HG02588 (cell line): ENCODE data around the gene GIPC2.
"Not testable (repeated sequence)": the region's sequence is repeated elsewhere in the genome, so short reads cannot be mapped to it uniquely, and the experiment has no call there.

Source experiments
- ATAC-seq: cut with Tn5 transposase; IDR thresholded peaks from one replicate; pipeline ENCODE4 v1.9.1; 2021; ENCODE audit warnings: mild to moderate bottlenecking, moderate library complexity; ENCODE audit not compliant: unreplicated experiment

Gene GIPC2, protein sequence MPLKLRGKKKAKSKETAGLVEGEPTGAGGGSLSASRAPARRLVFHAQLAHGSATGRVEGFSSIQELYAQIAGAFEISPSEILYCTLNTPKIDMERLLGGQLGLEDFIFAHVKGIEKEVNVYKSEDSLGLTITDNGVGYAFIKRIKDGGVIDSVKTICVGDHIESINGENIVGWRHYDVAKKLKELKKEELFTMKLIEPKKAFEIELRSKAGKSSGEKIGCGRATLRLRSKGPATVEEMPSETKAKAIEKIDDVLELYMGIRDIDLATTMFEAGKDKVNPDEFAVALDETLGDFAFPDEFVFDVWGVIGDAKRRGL

GRCh38 chr1:78045926-78046778 lies at the start of gene GIPC2:
Gene GIPC2 (plus strand): TSS chr1:78045966. CDS start chr1:78046095, 129 bp downstream.
- peak; percentile 43 for ATAC-seq

- no peak for ATAC-seq
Observed at GRCh38 chr1:77996734-77997133, 49.0 kb upstream of the GIPC2 start.

GRCh38 chr1:78000536-78000935 lies 45.2 kb upstream of the GIPC2 start:
- not testable (repeated sequence) for ATAC-seq

DNA sequence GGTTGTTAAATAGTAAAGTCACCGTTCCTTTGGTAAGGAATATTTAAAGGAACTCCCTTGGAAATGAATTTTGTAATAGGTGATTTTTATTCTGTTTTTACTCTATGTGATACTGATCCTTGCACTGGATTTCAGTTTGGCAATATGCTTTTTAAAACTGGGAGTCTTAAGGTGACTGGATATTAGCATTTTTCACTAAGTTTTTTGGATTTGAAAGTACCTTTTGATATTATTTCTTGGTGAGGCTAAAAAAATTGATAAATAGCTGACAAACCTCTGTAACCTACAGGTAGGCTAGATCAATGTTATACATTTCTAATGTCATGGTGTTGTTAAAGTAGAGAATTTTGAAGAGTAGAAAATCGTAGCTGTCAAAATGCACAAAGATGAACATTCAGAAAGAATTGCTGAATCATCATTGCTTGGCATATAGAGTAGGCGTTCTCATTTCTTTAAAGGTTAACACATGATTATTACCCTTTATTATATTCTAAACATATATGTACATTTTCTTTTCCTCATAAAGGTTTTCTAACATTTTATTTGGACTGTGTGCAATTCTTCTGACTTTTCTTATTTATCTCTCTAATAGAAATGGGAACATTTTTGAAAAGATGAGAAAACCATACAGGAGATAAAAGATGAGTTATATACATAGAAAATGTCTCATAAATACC lies 42.6 kb upstream of the GIPC2 start:
- no peak for ATAC-seq

- peak; percentile 51 for ATAC-seq
Observed at GRCh38 chr1:78003882-78004718, 41.7 kb upstream of the GIPC2 start.

GRCh38 chr1:78004719-78005447 lies 40.9 kb upstream of the GIPC2 start, which contains the start of gene DNAJB4:
Gene DNAJB4 (plus strand): TSS chr1:78004939. CDS start chr1:78005111, 172 bp downstream.
- peak; percentile 99 for ATAC-seq

- ATAC-seq: no peak
Observed at GRCh38 chr1:78005448-78005722, 40.4 kb upstream of the GIPC2 start.

GRCh38 chr1:78005755-78006154 lies 40.0 kb upstream of the GIPC2 start:
- ATAC-seq: no peak

GRCh38 chr1:78006521-78006920 lies 39.2 kb upstream of the GIPC2 start:
- no peak for ATAC-seq

DNA sequence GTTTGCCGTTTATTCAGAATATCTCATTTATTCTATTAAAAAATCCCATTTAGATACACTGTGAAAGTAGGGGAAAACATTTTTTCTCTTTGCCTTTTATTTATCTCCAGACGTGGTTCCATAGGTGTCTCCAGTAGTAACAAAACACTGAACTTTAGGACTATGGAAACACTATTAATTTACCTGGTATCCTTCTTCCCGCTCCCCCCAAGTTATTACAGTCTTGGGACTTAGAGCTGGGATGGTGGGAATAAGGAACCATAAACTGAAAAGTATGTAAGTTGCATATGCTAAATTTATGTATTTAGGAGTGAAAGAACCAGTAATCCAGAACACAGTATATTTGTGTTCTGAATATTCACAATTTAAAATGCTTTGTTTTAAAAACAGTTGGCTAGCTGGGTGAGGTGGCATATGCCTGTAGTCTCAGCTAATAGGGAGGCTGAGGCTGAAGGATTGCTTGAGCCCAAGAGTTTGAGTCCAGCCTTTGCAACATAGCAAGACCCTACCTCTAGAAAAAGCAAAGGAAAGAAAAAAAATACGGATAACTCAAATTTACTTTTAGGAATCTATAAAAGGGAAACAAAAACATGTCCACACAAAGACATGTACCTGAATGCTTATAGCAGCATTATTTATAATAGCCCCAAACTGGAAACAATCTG lies 38.0 kb upstream of the GIPC2 start:
- no peak for ATAC-seq

- no peak for ATAC-seq
Observed at GRCh38 chr1:78009276-78009675, 36.5 kb upstream of the GIPC2 start.

GRCh38 chr1:78009836-78010235 lies 35.9 kb upstream of the GIPC2 start:
- no peak for ATAC-seq

DNA sequence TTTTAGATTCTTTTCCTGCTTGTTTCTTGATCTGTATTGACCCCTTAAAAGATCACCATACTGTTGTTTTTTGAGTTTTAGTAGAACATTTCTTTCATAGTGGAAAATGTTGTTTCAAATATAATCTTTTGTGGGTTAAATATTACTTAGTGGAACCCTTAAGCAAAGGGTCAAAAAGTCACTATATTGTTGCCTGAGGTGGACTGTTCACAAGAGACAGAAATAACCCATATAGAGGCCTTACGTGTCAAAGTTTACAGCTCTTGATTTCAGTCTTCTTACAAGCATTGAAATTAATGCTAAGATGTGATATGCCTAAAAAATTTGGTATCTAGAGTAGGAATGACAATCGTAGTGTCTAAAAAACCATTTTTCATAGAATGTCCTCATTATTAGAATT lies 34.7 kb upstream of the GIPC2 start:
- ATAC-seq: no peak

- no peak for ATAC-seq
Observed at GRCh38 chr1:78015148-78015547, 30.6 kb upstream of the GIPC2 start.

GRCh38 chr1:78019024-78019423 lies 26.7 kb upstream of the GIPC2 start:
- ATAC-seq: no peak

GRCh38 chr1:78021134-78021533 lies 24.6 kb upstream of the GIPC2 start:
- not testable (repeated sequence) for ATAC-seq

DNA sequence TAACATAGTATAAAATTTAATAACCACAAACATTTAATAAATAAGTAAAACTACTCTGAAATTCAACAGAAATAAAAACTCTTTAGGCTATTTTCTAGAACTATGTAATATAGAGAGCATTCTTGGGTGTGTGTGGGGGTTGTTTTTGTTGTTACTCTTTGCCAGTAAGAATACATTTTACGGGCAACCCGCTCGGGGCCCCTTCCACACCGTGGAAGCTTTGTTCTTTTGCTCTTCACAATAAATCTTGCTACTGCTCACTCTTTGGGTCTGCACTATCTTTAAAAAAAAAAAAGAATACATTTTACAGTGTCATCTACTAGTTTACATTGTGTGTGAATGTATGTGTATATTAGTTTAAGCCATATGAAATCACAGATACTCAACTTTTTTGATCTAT lies 16.0 kb upstream of the GIPC2 start:
- no peak for ATAC-seq

DNA sequence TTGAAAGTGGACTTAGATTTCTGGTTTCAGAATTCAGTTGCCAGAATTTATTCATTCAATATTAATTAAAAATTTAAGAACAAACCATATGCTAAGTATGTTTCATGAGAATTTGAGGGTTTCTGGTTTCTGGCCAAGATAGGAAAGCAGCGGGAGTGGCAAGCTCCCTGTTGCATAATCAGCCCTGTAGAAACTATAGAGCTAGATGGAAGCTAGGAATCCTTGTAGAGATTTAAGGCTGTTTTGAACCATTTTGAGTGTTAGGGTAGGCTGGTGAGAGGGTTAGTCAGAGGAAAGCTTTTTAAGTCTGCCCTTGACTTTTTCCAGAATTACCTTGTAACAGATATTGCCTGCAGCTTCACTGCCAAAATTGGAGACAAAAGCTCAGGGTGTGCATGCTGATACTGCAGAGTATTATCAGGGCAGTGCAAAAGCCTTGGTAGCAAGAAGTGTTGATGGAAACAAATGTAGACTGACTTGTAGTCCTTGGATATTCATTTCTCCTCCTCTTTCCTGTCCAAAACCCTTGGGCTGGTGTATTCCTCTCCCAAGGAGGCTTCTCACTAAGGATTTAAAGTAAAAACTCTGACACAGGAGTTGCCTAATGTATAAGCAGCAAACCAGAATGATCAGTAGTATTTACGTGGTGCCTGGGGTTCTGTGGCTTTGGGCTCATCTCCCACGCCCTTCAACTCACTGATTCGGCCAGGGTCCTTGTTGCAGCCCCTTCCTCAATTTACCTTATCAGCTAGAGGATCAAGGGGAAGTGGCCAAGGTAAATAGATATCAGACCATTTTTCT lies 12.6 kb upstream of the GIPC2 start:
- ATAC-seq: no peak

GRCh38 chr1:78033797-78034172 lies 12.0 kb upstream of the GIPC2 start:
- ATAC-seq: no peak
